ENCODE results near the gene B9D2. TPM values are rescaled to one million over a fixed set of nuclear protein-coding genes. Genes with fewer than 3 reads are reported as not detected.

B9D2 gene
- polyA plus RNA-seq, 3 donors: 12.2 to 32.5 (median 25.1) TPM

GRCh38 chr19:41311072-41311471 lies 52.9 kb downstream of the B9D2 start:
- Histone ChIP-seq H3K36me3 (replicated peaks in 1 of 2; ENCODE audit: control insufficient read depth in 1 of 2, insufficient read depth in 2 of 2, low read length in 2 of 2) (peaks cover 21 to 46% of the 10 kb centered on the region in 2 donors), H3K4me2 (replicated peaks; ENCODE audit: extremely low read depth, low read length, poor library complexity, severe bottlenecking) (peak overlapping the region; percentile 83), H3K9ac (ENCODE audit: insufficient read depth, low read length, poor library complexity, severe bottlenecking) (peak overlapping the region; percentile 86), H3K27ac (ENCODE audit: low read depth in 1 of 2, low read length in 2 of 2) (peak overlapping the region in 1 of 2 donors; percentile 95), H4K20me1 (ENCODE audit: insufficient read depth, low read length) (peaks cover 53% of the 10 kb centered on the region), H3K9me3 (replicated peaks in 1 of 2; ENCODE audit: control insufficient read depth in 1 of 2, insufficient read depth in 1 of 2, low read length in 2 of 2) (no peaks in the 10 kb centered on the region), H3K4me3 (replicated peaks in 1 of 3; ENCODE audit: low read depth in 2 of 3, low read length in 3 of 3) (peak overlapping the region in 2 of 3 experiments; percentile 84 to 85), H3K27me3 (ENCODE audit: control insufficient read depth in 2 of 2, insufficient read depth in 2 of 2, low read length in 2 of 2) (no peaks in the 10 kb centered on the region), H3K4me1 (ENCODE audit: control insufficient read depth in 1 of 2, insufficient read depth in 2 of 2, low read length in 2 of 2) (peaks cover 47 to 56% of the 10 kb centered on the region in 2 donors), H2AFZ (ENCODE audit: insufficient read depth, low read depth, low read length, poor library complexity, severe bottlenecking) (no peak overlapping the region), H3K79me2 (ENCODE audit: insufficient read depth, low read length) (peaks cover 63% of the 10 kb centered on the region)
- Mint-ChIP-seq H3K4me1 (peaks cover 66% of the 10 kb centered on the region), H3K27ac (peak overlapping the region in 2 of 7 donors; percentile 41 to 98), H3K9me3 (peaks cover 0 to 3% (median 0%) of the 10 kb centered on the region in 7 donors), H3K27me3 (ENCODE audit: low read depth in 3 of 3) (no peaks in the 10 kb centered on the region), H3K4me3 (peak overlapping the region in 1 of 2 donors; percentile 95), H3K36me3 (peaks cover 36 to 56% of the 10 kb centered on the region in 2 donors)
- no peak for DNase-seq
- 100% methylated on average over 2 of the region's 5 CpGs for WGBS (ENCODE audit: insufficient coverage)
- no peak for TF ChIP-seq CTCF (IDR thresholded peaks at IDR 0.05)
- intact Hi-C loops (cut with micrococcal nuclease): loop anchor here (2.0 to 5.0 kb wide), 2 partner anchors 14 to 339 kb away; no protein-coding TSS in a partner anchor

DNA sequence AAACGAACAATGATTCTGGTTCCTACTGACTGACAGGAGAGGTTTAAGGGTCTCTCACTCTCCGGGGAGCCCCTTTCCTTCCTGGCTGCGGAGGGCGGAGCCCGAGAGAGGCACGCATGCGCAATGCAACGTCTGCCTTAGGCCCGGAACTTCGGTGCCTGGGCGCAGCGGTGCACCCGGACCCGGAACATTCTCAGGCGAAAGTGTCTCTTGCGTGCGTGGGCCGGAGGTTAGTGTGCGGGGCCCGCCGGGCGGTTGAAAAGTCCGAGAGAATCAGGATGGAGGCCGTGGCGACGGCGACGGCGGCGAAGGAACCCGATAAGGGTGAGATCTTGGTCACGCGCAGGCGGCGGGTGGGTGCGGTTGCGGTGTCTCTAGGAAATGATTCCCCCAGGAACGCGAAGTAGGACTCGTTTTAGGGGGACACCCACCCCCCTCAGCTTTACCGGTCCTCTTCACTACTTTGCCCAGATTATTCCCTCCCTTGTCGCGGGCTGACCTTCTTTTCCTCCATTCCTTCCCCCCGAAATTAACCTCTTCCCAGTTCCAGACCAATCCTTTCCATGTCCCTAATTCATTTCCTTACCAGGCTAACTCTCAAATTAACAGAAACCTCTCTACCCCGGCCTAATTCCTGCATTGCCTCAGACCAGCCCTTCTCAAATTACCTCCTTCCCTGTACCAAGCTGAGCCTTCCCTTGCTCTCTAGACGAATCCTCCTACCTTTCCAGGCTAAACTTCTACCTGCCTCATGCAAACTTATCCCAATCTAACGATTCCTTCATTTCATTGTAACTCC lies 53.7 kb downstream of the B9D2 start, which contains the start of gene CCDC97:
Gene CCDC97 (plus strand): TSS at position 140 of the 799 bp plus-strand sequence. CDS start 139 bp downstream, at position 279.
- peak within 1 kb of the TSS; percentile 82 for H2AFZ ChIP-seq (ENCODE audit: insufficient read depth, low read depth, low read length, poor library complexity, severe bottlenecking)
- peaks cover 0 to 3% (median 0%) of the 10 kb centered on the region in 7 donors for H3K9me3 Mint-ChIP-seq
- peaks cover 40 to 59% of the 10 kb centered on the region in 2 donors for H3K36me3 Mint-ChIP-seq
- H3K27me3 ChIP-seq (ENCODE audit: control insufficient read depth in 2 of 2, insufficient read depth in 2 of 2, low read length in 2 of 2): no peaks in the 10 kb centered on the region
- peaks cover 58% of the 10 kb centered on the region for H3K79me2 ChIP-seq (ENCODE audit: insufficient read depth, low read length)
- DNase-seq: peak; percentile 84 to 87 (median 86)
- peaks cover 51% of the 10 kb centered on the region for H4K20me1 ChIP-seq (ENCODE audit: insufficient read depth, low read length)
- peak within 1 kb of the TSS; percentile 95 to 99 for H3K4me3 Mint-ChIP-seq
- peaks cover 69% of the 10 kb centered on the region for H3K4me1 Mint-ChIP-seq
- H3K36me3 ChIP-seq (replicated peaks in 1 of 2; ENCODE audit: control insufficient read depth in 1 of 2, insufficient read depth in 2 of 2, low read length in 2 of 2): peaks cover 24 to 47% of the 10 kb centered on the region in 2 donors
- H3K9me3 ChIP-seq (replicated peaks in 1 of 2; ENCODE audit: control insufficient read depth in 1 of 2, insufficient read depth in 1 of 2, low read length in 2 of 2): no peaks in the 10 kb centered on the region
- H3K4me2 ChIP-seq (replicated peaks; ENCODE audit: extremely low read depth, low read length, poor library complexity, severe bottlenecking): peak within 1 kb of the TSS; percentile 83
- H3K27ac Mint-ChIP-seq: peak within 1 kb of the TSS; percentile 97 to 100 (median 99)
- intact Hi-C loops (cut with micrococcal nuclease): loop anchor here (2.0 to 5.0 kb wide), 2 partner anchors 15 to 338 kb away; no protein-coding TSS in a partner anchor
- H3K27ac ChIP-seq (ENCODE audit: low read depth in 1 of 2, low read length in 2 of 2): peak within 1 kb of the TSS; percentile 83 to 95
- peaks cover 50 to 64% of the 10 kb centered on the region in 2 donors for H3K4me1 ChIP-seq (ENCODE audit: control insufficient read depth in 1 of 2, insufficient read depth in 2 of 2, low read length in 2 of 2)
- peak within 1 kb of the TSS; percentile 86 for H3K9ac ChIP-seq (ENCODE audit: insufficient read depth, low read length, poor library complexity, severe bottlenecking)
- no peaks in the 10 kb centered on the region for H3K27me3 Mint-ChIP-seq (ENCODE audit: low read depth in 3 of 3)
- TF ChIP-seq CTCF (IDR thresholded peaks at IDR 0.05): no peak
- under 1% methylated on average over 37 of the region's 47 CpGs for WGBS (ENCODE audit: insufficient coverage)
- H3K4me3 ChIP-seq (replicated peaks in 1 of 3; ENCODE audit: low read depth in 2 of 3, low read length in 3 of 3): peak within 1 kb of the TSS; percentile 84 to 85 (median 85)
